ENCODE results near the gene ZNF479. TPM values are rescaled to one million over a fixed set of nuclear protein-coding genes. Genes with fewer than 3 reads are reported as not detected.
"Not testable (repeated sequence)": the region's sequence is repeated elsewhere in the genome, so short reads cannot be mapped to it uniquely, and the experiment has no call there.

ZNF479 gene
- total RNA-seq, 4 donors from 2014 or later, result not detected

- Histone ChIP-seq H3K27me3 (no peaks in the 10 kb centered on the region), H3K36me3 (no peaks in the 10 kb centered on the region), H3K4me3 (no peak overlapping the region), H3K9me3 (peaks cover 0 to 51% (median 3%) of the 10 kb centered on the region in 4 donors), H3K4me1 (no peaks in the 10 kb centered on the region), H3K27ac (no peak overlapping the region)
- TF ChIP-seq POLR2A (IDR thresholded peaks at IDR 0.05) (no peak), CTCF (IDR thresholded peaks at IDR 0.05) (no peak)
- DNase-seq, result no peak
These were observed 44.8 kb upstream of the ZNF479 start for GRCh38 chr7:57176928-57177635.

GRCh38 chr7:57165285-57165899 lies 33.2 kb upstream of the ZNF479 start:
- H3K4me3 ChIP-seq, result no peak overlapping the region
- no peak overlapping the region for H3K27ac ChIP-seq
- H3K9me3 ChIP-seq, result peaks cover 0 to 47% (median 11%) of the 10 kb centered on the region in 4 donors
- H3K4me1 ChIP-seq, result no peaks in the 10 kb centered on the region
- DNase-seq, result no peak
- no peak for TF ChIP-seq CTCF (IDR thresholded peaks at IDR 0.05)
- TF ChIP-seq POLR2A (IDR thresholded peaks at IDR 0.05), result no peak
- no peaks in the 10 kb centered on the region for H3K36me3 ChIP-seq
- H3K27me3 ChIP-seq, result no peaks in the 10 kb centered on the region

GRCh38 chr7:57120123-57120784 lies 12.0 kb downstream of the ZNF479 start:
- peaks cover 0 to 21% (median 2%) of the 10 kb centered on the region in 4 donors for H3K9me3 ChIP-seq
- not testable (repeated sequence) for H3K4me3 ChIP-seq, DNase-seq, H3K27ac ChIP-seq, H3K36me3 ChIP-seq, H3K27me3 ChIP-seq, H3K4me1 ChIP-seq

Measured in Peyer's patch (tissue), 4 donors.